Astrocyte (in vitro differentiated cells and primary cell): ENCODE data around the gene CCDC9. TPM values are rescaled to one million over a fixed set of nuclear protein-coding genes. Genes with fewer than 3 reads are reported as not detected.
"Not testable (repeated sequence)": the region's sequence is repeated elsewhere in the genome, so short reads cannot be mapped to it uniquely, and the experiment has no call there.

Experiments
- DNase-seq: peaks from one replicate; pipeline ENCODE4 v3.0.0-alpha.2; 2010; ENCODE audit warnings: low read depth
- FAIRE-seq: peaks from 2 replicates; lab custom pipeline; 2011; peaks lifted over from hg19 to GRCh38; lab: Jason Lieb, UNC
- H2AFZ ChIP-seq: 2 replicates; pipeline ENCODE4 v1.6.0; 2012; ENCODE audit warnings: low read depth, low read length, inconsistent platforms
- H3K27ac ChIP-seq: 2 replicates; pipeline ENCODE4 v1.5.1; 2011; ENCODE audit warnings: low read depth, low read length, inconsistent platforms
- H3K27me3 ChIP-seq: 2 replicates; pipeline ENCODE4 v1.6.0; 2011; ENCODE audit warnings: low read length, inconsistent platforms; ENCODE audit not compliant: insufficient read depth
- H3K36me3 ChIP-seq: 2 replicates; pipeline ENCODE4 v1.5.1; 2011; ENCODE audit warnings: low read length, inconsistent platforms; ENCODE audit not compliant: insufficient read depth
- H3K4me1 ChIP-seq: 2 replicates; pipeline ENCODE4 v1.5.1; 2011; ENCODE audit warnings: low read length, inconsistent platforms; ENCODE audit not compliant: insufficient read depth
- H3K4me2 ChIP-seq: 2 replicates; pipeline ENCODE4 v1.6.0; 2012; ENCODE audit warnings: low read length, inconsistent platforms
- H3K4me3 ChIP-seq: 2 replicates; pipeline ENCODE4 v1.5.1; 2011; ENCODE audit warnings: low read depth, mild to moderate bottlenecking, low read length, inconsistent platforms; ENCODE audit not compliant: insufficient read depth
- H3K79me2 ChIP-seq: 2 replicates; pipeline ENCODE4 v1.6.0; 2012; ENCODE audit warnings: mild to moderate bottlenecking, low read length, inconsistent platforms; ENCODE audit not compliant: insufficient read depth
- H3K9ac ChIP-seq: 2 replicates; pipeline ENCODE4 v1.6.0; 2012; ENCODE audit warnings: mild to moderate bottlenecking, low read length, inconsistent platforms
- H3K9me3 ChIP-seq: 2 replicates; pipeline ENCODE4 v1.5.1; 2012; ENCODE audit warnings: low read depth, mild to moderate bottlenecking, low read length, inconsistent platforms; ENCODE audit not compliant: insufficient read depth
- H4K20me1 ChIP-seq: 2 replicates; pipeline ENCODE4 v1.6.0; 2012; ENCODE audit warnings: low read length, inconsistent platforms; ENCODE audit not compliant: insufficient read depth
- H3K27ac Mint-ChIP-seq: one replicate; pipeline ENCODE4 v1.8.0; 2021; ENCODE audit warnings: mild to moderate bottlenecking, mixed read lengths; ENCODE audit not compliant: unreplicated experiment
- H3K27me3 Mint-ChIP-seq: one replicate; pipeline ENCODE4 v1.8.0; 2021; ENCODE audit warnings: low read depth, mixed read lengths; ENCODE audit not compliant: unreplicated experiment
- H3K36me3 Mint-ChIP-seq: one replicate; pipeline ENCODE4 v1.8.0; 2021; ENCODE audit warnings: low read depth, mixed read lengths; ENCODE audit not compliant: unreplicated experiment
- H3K4me1 Mint-ChIP-seq: one replicate; pipeline ENCODE4 v1.8.0; 2021; ENCODE audit warnings: low read depth, mixed read lengths; ENCODE audit not compliant: unreplicated experiment
- H3K4me3 Mint-ChIP-seq: one replicate; pipeline ENCODE4 v1.8.0; 2021; ENCODE audit warnings: mild to moderate bottlenecking, moderate library complexity, mixed read lengths; ENCODE audit not compliant: unreplicated experiment
- H3K9me3 Mint-ChIP-seq: one replicate; pipeline ENCODE4 v1.8.0; 2021; ENCODE audit warnings: mild to moderate bottlenecking, mixed read lengths; ENCODE audit not compliant: unreplicated experiment
- CTCF ChIP-seq: IDR thresholded peaks from 2 replicates; pipeline ENCODE4 v1.5.1; 2011; ENCODE audit warnings: low read depth, mild to moderate bottlenecking, inconsistent platforms, low read length, moderate library complexity; ENCODE audit not compliant: insufficient read depth
- EZH2 ChIP-seq: IDR thresholded peaks from 2 replicates; pipeline ENCODE4 v1.6.1; 2012; ENCODE audit warnings: mild to moderate bottlenecking, low read length, inconsistent platforms; ENCODE audit not compliant: insufficient read depth
- total RNA-seq: library from RNA; stranded (reverse); gene quantifications from 2 replicates; pipeline ENCODE4 v1.2.1, GENCODE V29; 2021

Gene CCDC9
- total RNA-seq, 1 donor from 2014 or later: 44.6 TPM

DNA sequence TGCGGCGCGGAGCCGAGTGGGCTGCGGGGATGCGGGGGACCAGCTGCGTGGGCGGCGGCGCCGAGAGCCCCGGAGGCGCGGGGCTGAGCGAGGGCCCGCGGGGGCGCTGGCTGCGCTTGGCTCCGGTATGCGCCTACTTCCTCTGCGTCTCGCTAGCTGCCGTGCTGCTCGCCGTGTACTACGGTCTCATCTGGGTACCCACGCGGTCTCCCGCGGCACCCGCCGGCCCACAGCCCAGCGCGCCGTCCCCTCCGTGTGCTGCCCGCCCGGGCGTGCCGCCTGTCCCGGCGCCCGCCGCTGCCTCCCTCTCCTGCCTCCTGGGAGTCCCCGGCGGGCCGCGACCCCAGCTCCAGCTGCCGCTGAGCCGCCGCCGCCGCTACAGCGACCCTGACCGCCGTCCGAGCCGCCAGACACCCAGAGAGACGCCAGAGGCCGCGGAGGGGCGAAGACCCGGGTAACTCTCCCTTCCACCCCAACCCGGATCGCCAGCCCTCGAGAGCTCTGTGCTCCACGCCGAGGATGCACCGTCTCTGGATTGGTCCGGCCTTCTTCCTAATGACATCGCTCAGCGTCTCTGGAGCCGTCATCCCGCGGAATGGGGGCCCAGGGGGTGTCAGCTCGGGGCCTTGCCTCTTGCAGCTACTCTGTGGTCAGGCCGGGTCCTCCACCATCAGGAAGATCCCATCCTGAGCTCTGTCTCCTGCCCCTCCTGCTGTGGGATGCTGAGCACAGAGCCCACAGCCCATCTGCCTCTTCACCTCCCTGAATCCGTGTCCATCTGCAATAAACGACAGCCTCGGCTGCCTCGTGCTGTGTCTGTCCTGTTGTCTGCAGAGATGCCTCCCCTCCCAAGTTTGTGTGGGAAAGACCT lies 18.8 kb downstream of the CCDC9 start:
- peak overlapping the region; percentile 48 for H3K27ac ChIP-seq
- H3K4me1 ChIP-seq: peaks cover 27% of the 10 kb centered on the region
- H3K9ac ChIP-seq: peak overlapping the region; percentile 60
- H2AFZ ChIP-seq: peak overlapping the region; percentile 33
- Mint-ChIP-seq H3K27me3 (no peaks in the 10 kb centered on the region), H3K9me3 (no peaks in the 10 kb centered on the region), H3K4me1 (peaks cover 15% of the 10 kb centered on the region), H3K4me3 (peak overlapping the region; percentile 77), H3K36me3 (peaks cover 20% of the 10 kb centered on the region), H3K27ac (peak overlapping the region; percentile 77)
- no peak for FAIRE-seq
- no peaks in the 10 kb centered on the region for H3K36me3 ChIP-seq
- peak overlapping the region; percentile 60 for H3K4me3 ChIP-seq
- DNase-seq: peak; percentile 9
- H3K27me3 ChIP-seq: no peaks in the 10 kb centered on the region
- TF ChIP-seq EZH2: no peak
- no peak for TF ChIP-seq CTCF
- no peaks in the 10 kb centered on the region for H3K79me2 ChIP-seq
- H3K9me3 ChIP-seq: no peaks in the 10 kb centered on the region
- peaks cover 23% of the 10 kb centered on the region for H4K20me1 ChIP-seq
- H3K4me2 ChIP-seq: peak overlapping the region; percentile 88

- H3K4me2 ChIP-seq: peak overlapping the region; percentile 88
- no peaks in the 10 kb centered on the region for H3K36me3 ChIP-seq
- H3K4me3 Mint-ChIP-seq: peak overlapping the region; percentile 77
- no peaks in the 10 kb centered on the region for H3K27me3 Mint-ChIP-seq
- TF ChIP-seq CTCF (no peak), EZH2 (no peak)
- peak; percentile 63 for DNase-seq
- H3K9me3 ChIP-seq: no peaks in the 10 kb centered on the region
- H3K4me3 ChIP-seq: no peak overlapping the region
- no peak overlapping the region for H2AFZ ChIP-seq
- H3K27ac Mint-ChIP-seq: peak overlapping the region; percentile 77
- H3K4me1 Mint-ChIP-seq: peaks cover 15% of the 10 kb centered on the region
- no peaks in the 10 kb centered on the region for H3K9me3 Mint-ChIP-seq
- peaks cover 16% of the 10 kb centered on the region for H4K20me1 ChIP-seq
- peak overlapping the region; percentile 60 for H3K9ac ChIP-seq
- no peaks in the 10 kb centered on the region for H3K79me2 ChIP-seq
- peaks cover 27% of the 10 kb centered on the region for H3K4me1 ChIP-seq
- H3K36me3 Mint-ChIP-seq: peaks cover 19% of the 10 kb centered on the region
- peak overlapping the region; percentile 48 for H3K27ac ChIP-seq
- FAIRE-seq: no peak
- no peaks in the 10 kb centered on the region for H3K27me3 ChIP-seq
Observed at GRCh38 chr19:47275791-47276461, 19.6 kb downstream of the CCDC9 start.

GRCh38 chr19:47276513-47276912 lies 20.2 kb downstream of the CCDC9 start:
- H3K4me2 ChIP-seq: peak overlapping the region; percentile 88
- H4K20me1 ChIP-seq: peaks cover 16% of the 10 kb centered on the region
- H3K79me2 ChIP-seq, H3K4me3 Mint-ChIP-seq, H2AFZ ChIP-seq, H3K27me3 Mint-ChIP-seq, H3K27me3 ChIP-seq, H3K9me3 ChIP-seq, DNase-seq, H3K9me3 Mint-ChIP-seq, FAIRE-seq, H3K36me3 ChIP-seq, H3K4me3 ChIP-seq: not testable (repeated sequence)
- H3K4me1 Mint-ChIP-seq: peaks cover 15% of the 10 kb centered on the region
- peak overlapping the region; percentile 60 for H3K9ac ChIP-seq
- H3K27ac ChIP-seq: peak overlapping the region; percentile 26
- peaks cover 27% of the 10 kb centered on the region for H3K4me1 ChIP-seq
- peaks cover 19% of the 10 kb centered on the region for H3K36me3 Mint-ChIP-seq
- peak overlapping the region; percentile 77 for H3K27ac Mint-ChIP-seq
